AG04449 (cell line): ENCODE results near the gene LIPT1.

Source experiments
- CTCF ChIA-PET: fragments of 350-600 bp; formaldehyde crosslinking; extraction: SDS; loops from one replicate; lab custom pipeline; 2021; ENCODE audit warnings: antibody characterized with exemption; lab: Yijun Ruan, JAX
- POLR2A ChIA-PET: fragments of 400-600, 350-600 bp; formaldehyde crosslinking; extraction: SDS; loops from one replicate; lab custom pipeline; 2020; ENCODE audit warnings: antibody characterized with exemption, inconsistent platforms; lab: Yijun Ruan, JAX
- DNase-seq: peaks from one replicate; pipeline ENCODE4 v3.0.0-alpha.2; 2010; ENCODE audit warnings: low read depth, low spot score
- H3K4me3 ChIP-seq: 2 replicates; pipeline ENCODE4 v1.5.1; 2011; ENCODE audit warnings: low read depth, mild to moderate bottlenecking, control low read depth, low read length
- CTCF ChIP-seq: IDR thresholded peaks from one replicate; pipeline ENCODE4 v1.5.1; 2011; ENCODE audit warnings: mild to moderate bottlenecking, moderate library complexity, low read length, control low read depth, inconsistent platforms; ENCODE audit not compliant: insufficient read depth; ENCODE audit errors: missing control alignments

Gene LIPT1

GRCh38 chr2:99139003-99139402 is 15.8 kb upstream of the LIPT1 start:
- no peak for DNase-seq
- no peak overlapping the region for H3K4me3 ChIP-seq
- POLR2A ChIA-PET = no interaction called here
- no peak for TF ChIP-seq CTCF
- CTCF ChIA-PET = no interaction called here

DNA sequence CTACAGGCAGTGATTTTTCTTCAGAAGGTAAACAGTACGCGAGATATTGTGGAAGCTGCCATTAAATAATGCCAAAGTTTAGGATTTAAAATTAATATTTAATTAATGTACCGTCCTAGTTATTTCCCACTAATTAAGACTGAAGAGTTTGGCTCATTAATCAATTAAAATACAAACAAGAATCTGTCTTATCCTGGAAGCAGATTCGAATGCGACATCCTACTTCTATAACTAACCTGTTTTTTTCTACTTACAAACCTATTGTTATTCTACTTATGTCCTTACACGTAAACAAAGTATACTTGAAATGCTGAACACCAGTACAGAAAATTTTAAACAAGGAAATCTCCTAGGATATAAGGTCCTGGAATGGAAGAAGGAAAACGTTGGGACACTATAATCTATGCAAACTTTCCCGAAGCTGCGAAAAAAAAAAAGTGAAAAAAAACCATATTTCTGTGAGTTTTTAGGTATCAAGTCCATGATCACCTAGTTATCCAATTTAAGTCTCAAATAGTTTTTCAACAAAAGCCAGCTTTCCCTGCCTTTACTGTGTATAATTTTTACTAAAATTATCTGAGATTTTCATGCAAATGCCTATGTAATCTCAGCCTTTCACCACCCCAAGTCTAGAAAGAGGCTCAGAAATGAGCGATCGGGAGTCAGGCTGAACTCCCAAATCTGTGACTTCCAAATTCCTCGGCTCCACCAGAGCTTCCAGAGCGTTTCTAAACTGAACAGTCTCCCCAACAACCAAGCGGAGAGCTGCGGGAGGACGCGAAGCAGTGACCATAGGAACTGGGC is 14.5 kb upstream of the LIPT1 start:
- no peak for DNase-seq
- POLR2A ChIA-PET = interaction anchor here (0.7 to 1.1 kb wide), 2 partner anchors 40 to 531 kb away, joined by 3 read pairs; no protein-coding TSS in a partner anchor
- no peak for TF ChIP-seq CTCF
- H3K4me3 ChIP-seq = peak overlapping the region; percentile 87
- CTCF ChIA-PET = interaction anchor here (0.9 to 1.9 kb wide), 2 partner anchors 10 to 491 kb away, joined by 3 to 4 read pairs; no protein-coding TSS in a partner anchor

DNA sequence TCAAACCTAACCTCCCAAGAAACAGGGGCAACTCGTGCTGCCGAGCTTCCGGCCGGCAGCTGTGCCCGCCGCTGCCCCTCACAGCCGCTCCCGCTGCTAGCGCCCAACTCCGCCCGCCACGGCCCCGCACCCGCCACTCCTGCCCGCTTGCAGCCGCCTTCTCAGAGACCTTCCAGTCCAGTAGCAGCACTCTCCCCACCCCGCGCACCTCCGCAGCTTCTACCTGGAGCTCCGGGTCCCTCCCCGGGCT is 14.0 kb upstream of the LIPT1 start:
- ChIA-PET CTCF (interaction anchor here (0.9 to 1.9 kb wide), 3 partner anchors 9 to 491 kb away, joined by 3 to 8 read pairs (median 4); no protein-coding TSS in a partner anchor), POLR2A (interaction anchor here (0.7 to 1.1 kb wide), 2 partner anchors 40 to 532 kb away, joined by 3 read pairs; no protein-coding TSS in a partner anchor)
- DNase-seq = no peak
- no peak for TF ChIP-seq CTCF
- H3K4me3 ChIP-seq = peak overlapping the region; percentile 87

- H3K4me3 ChIP-seq = peak within 1 kb of the TSS; percentile 87
- peak; percentile 14 for DNase-seq
- CTCF ChIA-PET = interaction anchor here (1.0 to 1.9 kb wide), 3 partner anchors 9 to 11 kb away, joined by 3 to 8 read pairs (median 4); no protein-coding TSS in a partner anchor
- POLR2A ChIA-PET = interaction anchor here (1.1 kb wide), 1 partner anchor 39 kb away, joined by 3 read pairs; no protein-coding TSS in a partner anchor
- no peak for TF ChIP-seq CTCF
These were observed 13.4 kb upstream of the LIPT1 start, which contains the start of gene C2orf15 for GRCh38 chr2:99141110-99142108. Gene C2orf15, plus strand, starts transcription at chr2:99141707. Its CDS starts 8,852 bp downstream, at chr2:99150559.

DNA sequence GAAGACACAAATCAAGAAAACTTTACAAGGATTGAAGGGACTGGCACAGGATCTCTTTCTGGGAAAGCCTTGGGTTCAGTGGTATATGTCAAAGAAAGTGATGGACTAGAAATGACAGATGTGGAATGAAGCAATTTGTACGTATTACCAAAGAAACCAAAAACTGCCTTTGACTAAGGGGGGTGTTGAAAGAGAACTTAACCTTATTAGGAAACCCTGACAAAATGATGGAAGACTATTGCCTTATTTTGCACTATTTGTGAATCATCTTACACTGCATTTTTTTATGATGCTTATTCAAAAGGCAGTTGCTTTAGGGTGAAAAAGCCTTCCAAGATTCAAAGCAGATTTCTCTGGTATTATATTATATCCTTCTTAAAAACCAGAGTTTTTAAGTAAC is 4.1 kb upstream of the LIPT1 start:
- H3K4me3 ChIP-seq = no peak overlapping the region
- DNase-seq = no peak
- CTCF ChIA-PET = interaction anchor here (0.7 to 0.9 kb wide), 2 partner anchors 10 to 1097 kb away, joined by 3 to 4 read pairs; partner anchors contain the start of gene C2orf15
- POLR2A ChIA-PET = no interaction called here
- no peak for TF ChIP-seq CTCF
